Measurements from ENCODE around the gene DEK. TPM values are rescaled to one million over a fixed set of nuclear protein-coding genes. Genes with fewer than 3 reads are reported as not detected.
A peak's percentile ranks its signal among the peaks of the same experiment; 100 is the strongest.
"Not testable (repeated sequence)": the region's sequence is repeated elsewhere in the genome, so short reads cannot be mapped to it uniquely, and the experiment has no call there.

Gene DEK
- total RNA-seq, 1 donor from 2014 or later = 175 TPM

GRCh38 chr6:18241208-18242038 is 22.9 kb downstream of the DEK start:
- Mint-ChIP-seq H3K4me3 (peak overlapping the region; percentile 38), H3K9me3 (peaks cover 11% of the 10 kb centered on the region), H3K27ac (peak overlapping the region; percentile 43), H3K4me1 (peaks cover 51% of the 10 kb centered on the region), H3K36me3 (ENCODE audit: low read depth) (peaks cover 66% of the 10 kb centered on the region), H3K27me3 (no peaks in the 10 kb centered on the region)
- intact Hi-C loops (cut with micrococcal nuclease) = loop anchor here (2.0 kb wide), 1 partner anchor 87 kb away; the partner anchor contains the start of genes KDM1B and TPMT
- peak; percentile 18 for DNase-seq

- intact Hi-C loops (cut with micrococcal nuclease) = loop anchor here (2.0 kb wide), 1 partner anchor 85 kb away; the partner anchor contains the start of genes KDM1B and TPMT
- peak; percentile 14 for DNase-seq
- Mint-ChIP-seq H3K36me3 (ENCODE audit: low read depth) (peaks cover 66% of the 10 kb centered on the region), H3K9me3 (peaks cover 5% of the 10 kb centered on the region), H3K4me3 (no peak overlapping the region), H3K4me1 (peaks cover 41% of the 10 kb centered on the region), H3K27me3 (no peaks in the 10 kb centered on the region), H3K27ac (no peak overlapping the region)
Measured at GRCh38 chr6:18240230-18240629, 24.1 kb downstream of the DEK start.

- Mint-ChIP-seq H3K27ac (no peak overlapping the region), H3K4me3 (no peak overlapping the region), H3K4me1 (peaks cover 20% of the 10 kb centered on the region), H3K36me3 (ENCODE audit: low read depth) (peaks cover 67% of the 10 kb centered on the region), H3K27me3 (no peaks in the 10 kb centered on the region), H3K9me3 (peaks cover 19% of the 10 kb centered on the region)
- DNase-seq = no peak
- intact Hi-C loops (cut with micrococcal nuclease) = no loop called here
Measured at GRCh38 chr6:18237167-18237566, 27.2 kb downstream of the DEK start.

GRCh38 chr6:18235524-18235923 is 28.8 kb downstream of the DEK start:
- no peak overlapping the region for H3K27ac Mint-ChIP-seq
- intact Hi-C loops (cut with micrococcal nuclease) = no loop called here
- DNase-seq = peak; percentile 18
- H3K9me3 Mint-ChIP-seq = peaks cover 24% of the 10 kb centered on the region
- H3K36me3 Mint-ChIP-seq (ENCODE audit: low read depth) = peaks cover 75% of the 10 kb centered on the region
- no peaks in the 10 kb centered on the region for H3K27me3 Mint-ChIP-seq
- H3K4me3 Mint-ChIP-seq = no peak overlapping the region
- H3K4me1 Mint-ChIP-seq = peaks cover 15% of the 10 kb centered on the region

- no peak overlapping the region for H3K4me3 Mint-ChIP-seq
- peaks cover 17% of the 10 kb centered on the region for H3K4me1 Mint-ChIP-seq
- no peak overlapping the region for H3K27ac Mint-ChIP-seq
- no peak for DNase-seq
- H3K9me3 Mint-ChIP-seq = peaks cover 24% of the 10 kb centered on the region
- H3K36me3 Mint-ChIP-seq (ENCODE audit: low read depth) = peaks cover 81% of the 10 kb centered on the region
- no peaks in the 10 kb centered on the region for H3K27me3 Mint-ChIP-seq
- intact Hi-C loops (cut with micrococcal nuclease) = no loop called here
Measured at GRCh38 chr6:18234564-18234963, 29.8 kb downstream of the DEK start.

- peaks cover 24% of the 10 kb centered on the region for H3K9me3 Mint-ChIP-seq
- DNase-seq; H3K27me3 Mint-ChIP-seq; H3K4me3 Mint-ChIP-seq; H3K27ac Mint-ChIP-seq; intact Hi-C loops (cut with micrococcal nuclease): not testable (repeated sequence)
- peaks cover 18% of the 10 kb centered on the region for H3K4me1 Mint-ChIP-seq
- peaks cover 85% of the 10 kb centered on the region for H3K36me3 Mint-ChIP-seq (ENCODE audit: low read depth)
Measured at GRCh38 chr6:18233770-18234169, 30.6 kb downstream of the DEK start.

GRCh38 chr6:18231856-18232255 is 32.5 kb downstream of the DEK start:
- H3K27ac Mint-ChIP-seq, H3K27me3 Mint-ChIP-seq: not testable (repeated sequence)

GRCh38 chr6:18228590-18228989 is 35.7 kb downstream of the DEK start:
- intact Hi-C loops (cut with micrococcal nuclease); H3K27me3 Mint-ChIP-seq; H3K4me3 Mint-ChIP-seq; H3K27ac Mint-ChIP-seq: not testable (repeated sequence)
- Mint-ChIP-seq H3K4me1 (peaks cover 14% of the 10 kb centered on the region), H3K9me3 (peaks cover 15% of the 10 kb centered on the region), H3K36me3 (ENCODE audit: low read depth) (peaks cover 76% of the 10 kb centered on the region)
- peak; percentile 37 for DNase-seq

More at GRCh38 chr6:18231856-18232255, 32.5 kb downstream of the DEK start:
- peaks cover 18% of the 10 kb centered on the region for H3K4me1 Mint-ChIP-seq
- peaks cover 91% of the 10 kb centered on the region for H3K36me3 Mint-ChIP-seq (ENCODE audit: low read depth)
- peaks cover 24% of the 10 kb centered on the region for H3K9me3 Mint-ChIP-seq
- H3K4me3 Mint-ChIP-seq; intact Hi-C loops (cut with micrococcal nuclease): not testable (repeated sequence)
- peak; percentile 15 for DNase-seq

GRCh38 chr6:18227166-18227565 is 37.2 kb downstream of the DEK start:
- H3K9me3 Mint-ChIP-seq; intact Hi-C loops (cut with micrococcal nuclease); H3K27me3 Mint-ChIP-seq; DNase-seq; H3K4me3 Mint-ChIP-seq; H3K27ac Mint-ChIP-seq: not testable (repeated sequence)
- Mint-ChIP-seq H3K36me3 (ENCODE audit: low read depth) (peaks cover 66% of the 10 kb centered on the region), H3K4me1 (peaks cover 14% of the 10 kb centered on the region)

- DNase-seq; H3K4me3 Mint-ChIP-seq; H3K27me3 Mint-ChIP-seq; H3K27ac Mint-ChIP-seq; intact Hi-C loops (cut with micrococcal nuclease); H3K9me3 Mint-ChIP-seq: not testable (repeated sequence)
- H3K36me3 Mint-ChIP-seq (ENCODE audit: low read depth) = peaks cover 63% of the 10 kb centered on the region
- H3K4me1 Mint-ChIP-seq = peaks cover 14% of the 10 kb centered on the region
Measured at GRCh38 chr6:18226451-18227105, 37.8 kb downstream of the DEK start.

- intact Hi-C loops (cut with micrococcal nuclease) = no loop called here
- Mint-ChIP-seq H3K36me3 (ENCODE audit: low read depth) (peaks cover 25% of the 10 kb centered on the region), H3K9me3 (no peaks in the 10 kb centered on the region), H3K4me3 (no peak overlapping the region), H3K27ac (no peak overlapping the region), H3K27me3 (no peaks in the 10 kb centered on the region), H3K4me1 (peaks cover 2% of the 10 kb centered on the region)
- no peak for DNase-seq
Measured at GRCh38 chr6:18221288-18221615, 43.1 kb downstream of the DEK start.

- H3K27ac Mint-ChIP-seq = no peak overlapping the region
- intact Hi-C loops (cut with micrococcal nuclease) = no loop called here
Measured at GRCh38 chr6:18219591-18219990, 44.7 kb downstream of the DEK start.

GRCh38 chr6:18218233-18218632 is 46.1 kb downstream of the DEK start:
- Mint-ChIP-seq H3K4me3 (no peak overlapping the region), H3K4me1 (peaks cover 2% of the 10 kb centered on the region), H3K36me3 (ENCODE audit: low read depth) (peaks cover 19% of the 10 kb centered on the region), H3K27me3 (no peaks in the 10 kb centered on the region), H3K27ac (no peak overlapping the region), H3K9me3 (no peaks in the 10 kb centered on the region)
- intact Hi-C loops (cut with micrococcal nuclease) = no loop called here
- no peak for DNase-seq

More at GRCh38 chr6:18219591-18219990, 44.7 kb downstream of the DEK start:
- Mint-ChIP-seq H3K27me3 (no peaks in the 10 kb centered on the region), H3K4me1 (no peaks in the 10 kb centered on the region), H3K9me3 (no peaks in the 10 kb centered on the region), H3K4me3 (no peak overlapping the region), H3K36me3 (ENCODE audit: low read depth) (peaks cover 19% of the 10 kb centered on the region)
- DNase-seq = no peak

- Mint-ChIP-seq H3K36me3 (ENCODE audit: low read depth) (peaks cover 12% of the 10 kb centered on the region), H3K4me1 (peaks cover 4% of the 10 kb centered on the region), H3K27me3 (no peaks in the 10 kb centered on the region), H3K9me3 (no peaks in the 10 kb centered on the region), H3K4me3 (no peak overlapping the region), H3K27ac (no peak overlapping the region)
- DNase-seq = no peak
- intact Hi-C loops (cut with micrococcal nuclease) = no loop called here
Measured at GRCh38 chr6:18216411-18216810, 47.9 kb downstream of the DEK start.

Measured in activated CD4-positive, alpha-beta T cell treated with anti-CD3 and anti-CD28 coated beads, Interleukin-2, amount 10 ng/mL, durations not matched to agents 24 days and 14 days (primary cell).